ENCODE data around the gene CCT7.
"Not testable (repeated sequence)": the region's sequence is repeated elsewhere in the genome, so short reads cannot be mapped to it uniquely, and the experiment has no call there.

Gene CCT7

DNA sequence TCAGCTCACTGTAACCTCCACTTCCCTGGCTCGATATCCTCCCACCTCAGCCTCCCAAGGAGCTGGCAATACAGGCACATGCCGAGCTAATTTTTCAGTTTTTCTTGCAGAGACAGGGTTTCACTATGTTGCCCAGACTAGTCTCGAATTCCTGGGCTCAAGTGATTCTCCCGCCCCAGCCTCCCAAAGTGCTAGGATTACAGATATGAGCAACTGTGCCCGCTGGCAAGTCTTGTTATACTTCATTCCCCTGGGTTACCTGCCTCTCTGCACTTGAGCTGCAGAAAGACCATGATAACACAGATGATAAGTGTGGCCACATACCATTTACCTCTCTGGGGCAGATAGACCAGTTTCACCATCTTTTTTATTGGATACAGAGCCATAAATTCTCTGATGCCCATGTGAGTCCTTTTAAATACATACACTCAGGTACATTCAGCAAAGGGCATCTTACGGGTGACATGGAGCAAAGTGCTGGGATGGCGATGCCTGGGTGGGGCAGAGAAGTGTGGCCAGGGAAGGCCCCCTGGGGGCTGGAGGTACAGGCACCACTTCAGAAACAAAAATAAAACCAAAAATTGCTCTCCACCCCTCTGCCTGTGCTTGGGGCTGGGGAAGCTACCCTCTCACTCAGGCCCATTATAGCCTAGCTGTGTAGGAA is 20.4 kb downstream of the CCT7 start:
- DNase-seq (ENCODE audit: low read depth in 3 of 3) = no peak

DNA sequence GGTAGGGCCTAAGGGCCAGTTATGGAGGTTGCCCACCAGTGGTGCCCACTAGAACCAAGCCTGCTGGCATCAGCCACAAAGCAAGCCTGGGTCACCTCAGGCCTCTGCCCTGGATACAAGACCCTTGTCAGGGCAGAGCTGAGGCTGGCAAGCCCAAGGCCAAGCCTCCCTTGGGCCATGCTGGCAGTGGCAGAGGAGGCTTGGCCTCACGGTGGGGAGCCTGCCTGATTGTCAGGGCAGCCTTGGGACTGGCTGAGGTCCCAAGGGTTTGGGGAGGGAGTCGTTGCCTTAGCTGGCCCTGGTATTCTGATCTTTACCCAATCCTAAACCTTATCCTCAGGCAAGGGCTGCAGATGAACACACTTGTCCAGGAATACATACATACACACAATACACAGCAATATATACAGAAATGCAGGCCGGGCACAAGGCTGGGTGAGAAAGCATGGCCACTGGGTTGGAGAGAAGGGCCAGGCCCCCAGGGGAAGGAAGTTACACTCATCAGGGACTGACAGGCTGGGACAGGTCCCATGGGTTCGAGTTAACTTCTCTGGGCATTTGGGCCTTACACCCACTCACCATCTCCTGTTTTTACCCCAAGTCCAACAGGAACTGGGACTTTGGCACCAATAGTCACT is 21.0 kb downstream of the CCT7 start:
- no peak for DNase-seq (ENCODE audit: low read depth in 3 of 3)

GRCh38 chr2:73255907-73256617 is 22.0 kb downstream of the CCT7 start:
- no peak for DNase-seq (ENCODE audit: low read depth in 3 of 3)

DNA sequence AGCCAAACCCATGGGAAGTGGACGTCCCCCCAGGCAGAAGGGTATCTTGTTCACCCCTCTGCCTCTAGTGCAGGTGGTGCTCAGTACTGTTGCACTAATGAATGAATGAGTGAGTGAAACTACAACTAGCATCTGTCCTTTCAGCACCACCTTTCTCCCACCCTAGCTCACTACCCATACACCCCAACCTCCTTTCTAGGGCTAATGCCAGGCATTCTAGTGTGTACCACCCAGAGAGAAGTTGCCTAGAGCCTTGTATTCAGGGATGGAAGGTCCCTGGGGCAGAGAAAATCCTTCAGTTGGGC is 22.5 kb downstream of the CCT7 start:
- no peak for DNase-seq (ENCODE audit: low read depth in 3 of 3)

DNA sequence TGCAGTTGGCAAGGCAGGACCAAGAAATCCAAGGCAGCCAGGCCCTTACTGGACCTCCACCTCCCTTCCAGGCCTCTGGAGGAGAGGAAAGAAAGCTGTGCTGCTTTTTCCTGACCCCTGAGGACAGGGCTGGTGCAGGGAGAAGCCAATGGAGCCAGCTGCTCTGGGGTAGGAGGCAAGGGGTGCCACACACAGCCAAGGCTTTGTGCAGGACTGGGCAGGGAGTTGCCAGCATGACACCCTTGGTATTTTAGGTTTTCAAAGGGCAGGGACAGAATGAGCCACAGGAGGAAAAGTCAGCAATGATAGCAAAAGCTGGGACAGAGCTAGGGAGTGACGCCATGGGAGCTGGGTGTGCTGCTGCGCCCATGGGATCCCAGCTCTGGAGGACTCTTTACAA is 22.9 kb downstream of the CCT7 start:
- no peak for DNase-seq (ENCODE audit: low read depth in 3 of 3)

DNA sequence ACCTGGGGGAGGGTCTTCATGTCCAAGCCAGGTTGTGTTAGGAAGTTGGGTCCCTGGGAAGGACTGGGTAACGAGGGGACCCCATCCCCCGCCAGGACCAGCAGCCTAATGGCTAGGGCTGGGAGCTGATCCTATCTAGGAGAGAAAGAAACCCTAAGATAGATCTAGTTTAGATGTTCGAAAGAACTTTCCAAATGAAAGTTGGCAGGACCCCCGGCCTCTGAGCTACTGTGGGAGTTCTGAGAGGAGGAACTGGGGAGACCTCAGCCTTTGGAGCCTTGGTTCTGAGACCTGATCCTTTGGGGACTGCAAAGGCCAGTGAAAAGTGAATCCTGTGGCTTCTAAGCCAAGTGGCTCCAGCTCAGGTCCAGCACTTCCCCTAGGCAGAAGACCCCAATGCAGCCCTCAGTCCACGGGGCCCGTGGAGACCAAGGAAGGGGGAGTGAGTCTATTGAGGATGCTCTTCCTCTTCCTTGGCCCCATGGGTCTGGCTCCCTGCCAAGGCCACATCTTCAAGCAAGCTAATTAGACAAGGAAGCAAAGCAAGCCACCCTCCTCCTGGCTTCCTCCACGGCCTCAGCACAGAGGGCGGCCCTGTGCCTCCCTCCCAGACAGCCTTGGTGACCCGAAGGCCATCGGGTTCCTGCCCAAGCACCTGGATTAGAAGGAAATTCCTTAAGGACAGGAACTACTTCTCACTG is 23.5 kb downstream of the CCT7 start:
- no peak for DNase-seq (ENCODE audit: low read depth in 3 of 3)

DNA sequence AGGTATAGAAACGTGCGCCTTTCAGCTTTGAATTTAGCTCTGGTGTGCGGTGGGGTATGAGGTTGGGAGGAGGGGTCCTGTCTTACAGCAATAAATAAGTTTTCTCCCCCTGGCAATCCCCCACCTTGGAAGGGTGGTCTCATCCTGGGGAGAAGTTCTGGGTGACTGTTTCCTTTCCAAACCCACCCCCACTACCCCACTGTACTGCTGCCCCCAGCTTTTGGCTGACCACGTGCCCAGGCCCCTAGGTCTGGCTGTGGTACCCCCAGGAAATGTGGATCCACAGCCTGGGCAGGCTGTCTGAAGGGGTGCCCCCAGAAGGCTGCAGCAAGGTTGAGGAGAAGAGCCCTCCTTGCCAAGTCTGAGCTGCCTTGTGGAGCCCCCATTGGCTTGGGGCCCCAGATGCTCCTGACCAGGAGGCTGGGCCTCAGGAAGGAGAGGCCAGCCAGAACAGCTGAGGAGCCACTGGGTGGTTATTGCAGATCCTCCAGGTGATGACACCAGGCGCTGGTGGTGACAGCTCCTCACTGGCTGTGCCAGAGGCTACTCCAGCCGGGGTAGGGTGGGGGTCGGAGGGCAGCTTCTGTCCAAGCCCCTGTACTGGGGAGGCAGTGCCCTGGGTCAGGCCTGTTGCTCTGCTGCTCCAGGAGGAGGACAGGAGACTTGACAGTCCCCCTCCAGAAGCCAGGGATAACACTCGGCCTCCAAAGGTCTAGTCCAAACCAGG is 24.2 kb downstream of the CCT7 start:
- DNase-seq (ENCODE audit: low read depth in 3 of 3) = no peak

DNA sequence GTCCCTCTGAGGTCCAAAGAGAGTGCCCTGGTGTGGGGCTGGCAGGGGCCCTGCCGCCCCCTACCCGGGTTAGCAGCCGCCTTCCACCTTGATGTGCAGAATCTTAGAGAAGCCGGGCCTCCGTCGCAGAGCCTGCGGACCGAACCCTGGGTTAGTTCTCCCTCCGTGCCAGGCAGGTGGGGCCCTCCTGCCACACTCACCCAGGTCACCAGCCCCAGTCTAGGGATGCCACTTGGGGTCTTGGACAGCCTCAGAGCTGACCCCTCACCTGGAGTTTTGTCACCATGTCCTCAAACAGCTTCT is 24.8 kb downstream of the CCT7 start:
- DNase-seq (ENCODE audit: low read depth in 3 of 3) = no peak

DNA sequence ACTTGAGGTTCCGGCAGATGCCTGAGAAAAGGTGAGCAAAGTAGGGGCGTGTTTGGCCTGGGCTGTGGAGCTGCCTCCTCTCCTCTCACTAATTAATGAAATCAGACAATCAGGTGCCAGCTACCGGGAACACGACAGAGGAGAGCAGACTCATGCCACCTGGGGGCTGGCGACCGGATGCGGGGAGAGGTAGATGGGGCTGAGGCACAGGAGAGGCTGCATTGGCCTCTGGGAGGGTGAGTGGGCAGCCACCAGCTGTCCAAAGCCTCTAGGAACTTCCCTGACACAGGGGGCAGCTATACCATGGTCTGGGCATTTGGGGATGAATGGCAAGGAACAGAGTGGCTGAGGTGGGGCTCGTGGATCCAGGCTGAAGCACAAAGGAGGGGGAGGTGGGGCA is 25.2 kb downstream of the CCT7 start:
- DNase-seq (ENCODE audit: low read depth in 3 of 3) = no peak

- no peak for DNase-seq (ENCODE audit: low read depth in 3 of 3)
Measured at GRCh38 chr2:73259704-73260337, 25.7 kb downstream of the CCT7 start.

- DNase-seq (ENCODE audit: low read depth in 3 of 3) = no peak
Measured at GRCh38 chr2:73260338-73260984, 26.4 kb downstream of the CCT7 start.

DNA sequence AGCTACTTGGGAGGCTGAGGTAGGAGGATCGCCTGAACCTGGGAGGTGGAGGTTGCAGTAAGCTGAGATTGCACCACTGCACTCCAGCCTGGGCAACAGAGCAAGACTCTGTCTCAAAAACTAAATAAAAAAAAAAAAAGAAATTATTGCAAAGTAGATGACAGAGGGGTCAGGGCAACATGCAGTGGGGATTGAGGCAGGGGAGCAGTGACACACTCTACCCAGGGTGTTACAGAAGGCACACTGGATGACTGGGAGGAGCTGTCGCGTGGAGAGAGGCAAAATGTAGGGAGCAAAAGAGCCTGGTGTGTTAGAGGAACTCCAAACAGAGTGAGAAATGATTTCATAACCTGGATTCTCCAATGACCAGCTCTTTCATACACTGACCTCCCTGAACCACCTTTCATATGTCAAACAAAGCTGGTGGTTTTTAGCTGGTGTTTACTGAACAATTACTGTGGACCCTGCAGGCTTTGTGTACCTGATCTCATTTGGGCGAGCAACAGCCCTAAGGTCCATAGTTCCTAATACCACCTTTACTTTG is 28.1 kb downstream of the CCT7 start:
- no peak for DNase-seq (ENCODE audit: low read depth in 3 of 3)

- not testable (repeated sequence) for DNase-seq (ENCODE audit: low read depth in 3 of 3)
Measured at GRCh38 chr2:73262691-73263429, 28.8 kb downstream of the CCT7 start.

DNA sequence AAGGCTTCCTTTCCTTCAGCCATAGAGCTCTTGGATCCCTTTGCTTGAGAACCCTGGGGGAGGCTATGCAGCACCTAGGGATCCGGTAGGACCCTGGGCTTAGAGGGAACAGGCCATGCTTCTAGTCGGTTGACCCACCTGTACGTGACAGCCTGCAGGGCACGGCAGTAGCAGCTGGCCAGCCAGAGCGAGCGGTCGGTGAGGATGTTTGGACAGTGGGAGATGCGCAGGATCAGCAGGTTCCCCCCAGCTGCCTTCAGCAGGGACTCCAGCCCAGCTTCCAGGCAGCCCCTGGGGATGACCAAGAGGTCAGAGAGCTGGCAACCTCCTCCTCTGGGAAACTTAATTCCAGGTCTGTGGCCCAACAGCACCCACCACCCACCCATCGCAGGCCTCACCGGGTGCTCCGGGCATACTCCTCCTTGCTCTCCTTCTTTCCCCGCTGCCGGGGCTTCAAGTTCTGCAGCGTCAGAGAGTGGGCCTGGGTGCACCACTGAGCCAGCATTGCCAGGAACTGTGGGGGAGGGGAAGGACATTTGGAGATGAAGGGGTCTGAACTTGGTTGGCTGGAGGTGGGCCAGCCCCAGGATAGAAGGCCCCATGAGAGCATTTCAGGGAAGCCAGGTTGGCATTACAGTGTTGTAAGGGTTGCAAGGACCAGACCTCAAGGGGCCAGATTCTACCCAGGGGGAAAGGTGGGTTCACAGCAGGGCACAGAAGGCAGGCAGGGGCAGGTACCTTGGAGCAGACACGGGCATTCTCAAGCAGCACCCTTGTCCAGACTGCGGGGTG is 29.6 kb downstream of the CCT7 start:
- DNase-seq (ENCODE audit: low read depth in 3 of 3) = no peak

GRCh38 chr2:73264332-73264606 is 30.2 kb downstream of the CCT7 start:
- DNase-seq (ENCODE audit: low read depth in 3 of 3) = no peak

GRCh38 chr2:73264783-73265182 is 30.7 kb downstream of the CCT7 start:
- DNase-seq (ENCODE audit: low read depth in 3 of 3) = no peak

GRCh38 chr2:73265298-73266060 is 31.4 kb downstream of the CCT7 start:
- DNase-seq (ENCODE audit: low read depth in 3 of 3) = no peak

DNA sequence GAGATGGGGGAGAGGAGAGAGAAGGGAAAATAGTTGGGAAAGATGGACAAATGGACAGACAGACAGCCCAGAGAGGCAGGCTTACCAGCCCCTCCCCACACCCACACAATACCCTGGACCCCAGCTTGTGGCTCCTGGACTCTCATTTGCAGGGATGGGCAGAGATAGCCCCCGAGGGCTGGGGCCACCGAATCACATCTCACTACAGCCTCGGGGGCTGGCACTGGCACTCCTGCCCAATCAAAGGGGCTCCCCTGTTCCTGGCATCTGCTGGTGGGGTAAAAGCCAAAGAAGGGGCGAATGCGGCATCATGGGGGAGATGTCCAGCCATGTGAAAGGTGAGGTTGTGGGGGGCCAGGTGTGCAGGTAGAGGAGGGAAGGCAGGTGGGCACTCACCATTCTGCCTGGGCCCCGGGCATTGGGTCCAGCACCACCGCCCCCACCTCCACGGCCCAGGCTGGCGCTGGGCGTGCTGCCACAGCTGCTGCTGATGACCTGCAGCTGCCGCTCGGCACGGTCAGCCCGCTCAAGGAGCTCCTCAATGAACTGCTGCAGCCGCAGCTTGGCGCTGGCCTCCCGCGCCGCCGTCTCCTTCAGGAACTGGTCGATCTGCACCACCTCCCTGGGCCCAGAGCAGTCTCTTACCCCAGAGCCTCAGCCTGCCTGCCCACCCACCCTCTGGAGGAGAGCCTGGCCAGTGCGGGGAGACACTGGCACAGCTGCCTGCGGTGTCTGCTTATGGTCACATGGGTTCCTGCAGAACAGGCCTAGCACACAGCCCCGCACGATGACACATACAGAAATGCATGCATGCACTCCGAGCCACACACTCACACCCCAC is 32.2 kb downstream of the CCT7 start:
- DNase-seq (ENCODE audit: low read depth in 3 of 3) = no peak

Measured in stimulated activated CD4-positive, alpha-beta T cell treated with anti-CD3 and anti-CD28 coated beads, TNF-alpha, amount 100 ng/mL, for 48 hours (primary cell).